H1 (cell line): ENCODE data around the gene CFAP97D2. TPM values are rescaled to one million over a fixed set of nuclear protein-coding genes. Genes with fewer than 3 reads are reported as not detected.

Experiments
- CTCF ChIA-PET: fragments of 300-600 bp; sonication (Branson Sonifier 250); formaldehyde crosslinking; loops from one replicate; lab custom pipeline; 2021; ENCODE audit not compliant: partially characterized antibody; lab: Charles Lee
- POLR2A ChIA-PET: fragments of 300-600 bp; sonication (Branson Sonifier 250); formaldehyde crosslinking; loops from one replicate; lab custom pipeline; 2021; ENCODE audit warnings: inconsistent platforms; ENCODE audit not compliant: partially characterized antibody; lab: Charles Lee
- DNase-seq, 2 experiments: peaks; one replicate each; pipeline versions ENCODE4 v3.0.0 to v3.0.0-alpha.2; 2010 to 2022; ENCODE audit warnings: low spot score in 2 of 2, low read depth in 1 of 2, mixed read lengths in 1 of 2
- FAIRE-seq: peaks from 2 replicates; lab custom pipeline; 2011; peaks lifted over from hg19 to GRCh38; lab: Jason Lieb, UNC
- H2AFZ ChIP-seq: 2 replicates; pipeline ENCODE4 v1.8.1; 2012; ENCODE audit warnings: low read length, inconsistent platforms
- H2AK5ac ChIP-seq: 2 replicates; pipeline ENCODE4 v1.6.1; 2013; ENCODE audit warnings: low read depth, low read length
- H2BK120ac ChIP-seq: replicated peaks from 2 replicates; pipeline ENCODE3; 2013; ENCODE audit warnings: low read depth, low read length, inconsistent platforms
- H2BK12ac ChIP-seq: 2 replicates; pipeline ENCODE4 v1.6.1; 2013; ENCODE audit warnings: low read depth, low read length
- H2BK15ac ChIP-seq: 2 replicates; pipeline ENCODE4 v1.6.1; 2013; ENCODE audit warnings: low read length
- H2BK20ac ChIP-seq: 2 replicates; pipeline ENCODE4 v1.6.1; 2013; ENCODE audit warnings: low read length
- H2BK5ac ChIP-seq: 2 replicates; pipeline ENCODE4 v1.6.1; 2013; ENCODE audit warnings: low read depth, low read length
- H3K14ac ChIP-seq: 2 replicates; pipeline ENCODE4 v1.6.1; 2013; ENCODE audit warnings: inconsistent platforms; ENCODE audit not compliant: insufficient read length
- H3K18ac ChIP-seq: 2 replicates; pipeline ENCODE4 v1.6.1; 2013; ENCODE audit warnings: low read length; ENCODE audit errors: extremely low read depth
- H3K23ac ChIP-seq: 2 replicates; pipeline ENCODE4 v1.6.1; 2013; ENCODE audit warnings: inconsistent platforms; ENCODE audit not compliant: insufficient read length
- H3K23me2 ChIP-seq: 2 replicates; pipeline ENCODE4 v1.6.1; 2013; ENCODE audit warnings: low read depth, low read length
- H3K27ac ChIP-seq: 2 replicates; pipeline ENCODE4 v1.6.1; 2011; ENCODE audit warnings: low read depth, low read length, inconsistent platforms
- H3K27me3 ChIP-seq, 4 experiments: replicated peaks in 1 of 4; 1 replicate in 1 of 4; 2 replicates in 3 of 4; pipeline versions ENCODE4 v1.6.1 to v1.8.1; 2011 to 2013; ENCODE audit warnings: low read length in 3 of 4, mild to moderate bottlenecking in 3 of 4, inconsistent platforms in 2 of 4, mixed read lengths in 2 of 4, moderate library complexity in 1 of 4; ENCODE audit not compliant: control insufficient read depth in 3 of 4, insufficient read depth in 3 of 4; ENCODE audit errors: extremely low read depth in 1 of 4
- H3K36me3 ChIP-seq, 4 experiments: 2 replicates each; pipeline versions ENCODE4 v1.6.1 to v1.8.1; 2011 to 2013; ENCODE audit warnings: mild to moderate bottlenecking in 4 of 4, low read length in 3 of 4, moderate library complexity in 2 of 4, control low read depth in 1 of 4, inconsistent platforms in 1 of 4; ENCODE audit not compliant: insufficient read depth in 4 of 4, control insufficient read depth in 2 of 4
- H3K4ac ChIP-seq: replicated peaks from 2 replicates; pipeline ENCODE3; 2013; ENCODE audit warnings: low read length, low read depth, mixed read lengths, inconsistent platforms; ENCODE audit not compliant: insufficient read length
- H3K4me1 ChIP-seq, 4 experiments: replicated peaks in 1 of 4; 1 replicate in 1 of 4; 2 replicates in 3 of 4; pipeline versions ENCODE4 v1.6.1 to v1.8.1; 2011 to 2013; ENCODE audit warnings: low read length in 3 of 4, inconsistent platforms in 2 of 4, mixed read lengths in 1 of 4; ENCODE audit not compliant: insufficient read depth in 4 of 4, control insufficient read depth in 3 of 4
- H3K4me2 ChIP-seq, 2 experiments: 2 replicates each; pipeline versions ENCODE4 v1.6.1 to v1.8.1; 2011 to 2013; ENCODE audit warnings: low read depth in 2 of 2, low read length in 2 of 2, control low read depth in 1 of 2, inconsistent platforms in 1 of 2, mild to moderate bottlenecking in 1 of 2; ENCODE audit not compliant: insufficient read depth in 1 of 2
- H3K4me3 ChIP-seq, 4 experiments: fragments of 200-600, 300-600 bp in 1 of 4; sonication (generic), shearing (Covaris generic), sonication (Bioruptor Twin) in 1 of 4; 2 replicates each; pipeline versions ENCODE4 v1.5.1 to v1.8.1; 2011 to 2016; ENCODE audit warnings: low read length in 4 of 4, low read depth in 3 of 4, control low read depth in 2 of 4, inconsistent platforms in 2 of 4, mild to moderate bottlenecking in 2 of 4, mixed read lengths in 1 of 4, moderate library complexity in 1 of 4; ENCODE audit not compliant: insufficient read depth in 2 of 4; ENCODE audit errors: extremely low read depth in 1 of 4
- H3K56ac ChIP-seq: replicated peaks from 2 replicates; pipeline ENCODE3; 2013; ENCODE audit warnings: low read depth, mild to moderate bottlenecking, mixed read lengths, low read length, inconsistent platforms; ENCODE audit not compliant: insufficient read length
- H3K79me1 ChIP-seq: 2 replicates; pipeline ENCODE4 v1.6.1; 2013; ENCODE audit warnings: low read depth, low read length, control low read depth
- H3K79me2 ChIP-seq, 2 experiments: 2 replicates each; pipeline versions ENCODE4 v1.6.1 to v1.8.1; 2012 to 2013; ENCODE audit warnings: low read length in 2 of 2, mild to moderate bottlenecking in 2 of 2, inconsistent platforms in 1 of 2; ENCODE audit not compliant: insufficient read depth in 2 of 2, control insufficient read depth in 1 of 2
- H3K9ac ChIP-seq, 4 experiments: replicated peaks in 1 of 4; 1 replicate in 1 of 4; 2 replicates in 3 of 4; pipeline versions ENCODE4 v1.6.1 to v1.8.1; 2011 to 2013; ENCODE audit warnings: low read depth in 3 of 4, low read length in 3 of 4, control low read depth in 2 of 4, mild to moderate bottlenecking in 2 of 4, moderate library complexity in 2 of 4, inconsistent platforms in 1 of 4; ENCODE audit errors: extremely low read depth in 1 of 4
- H3K9me3 ChIP-seq, 2 experiments: 2 replicates each; pipeline versions ENCODE4 v1.6.1 to v1.8.1; 2012 to 2013; ENCODE audit warnings: mild to moderate bottlenecking in 2 of 2, moderate library complexity in 2 of 2, control low read depth in 1 of 2, inconsistent platforms in 1 of 2, low read depth in 1 of 2, low read length in 1 of 2, mixed read lengths in 1 of 2; ENCODE audit not compliant: insufficient read depth in 2 of 2
- H4K20me1 ChIP-seq, 2 experiments: replicated peaks in 1 of 2; 2 replicates each; pipeline versions ENCODE3 to v1.8.1; 2011 to 2013; ENCODE audit warnings: inconsistent platforms in 2 of 2, low read length in 2 of 2, mild to moderate bottlenecking in 1 of 2; ENCODE audit not compliant: insufficient read depth in 2 of 2, control insufficient read depth in 1 of 2
- H4K5ac ChIP-seq: 2 replicates; pipeline ENCODE4 v1.6.1; 2013; ENCODE audit warnings: low read length, low read depth, mixed read lengths, inconsistent platforms; ENCODE audit not compliant: insufficient read length
- H4K8ac ChIP-seq: 2 replicates; pipeline ENCODE4 v1.8.0; 2013; ENCODE audit warnings: mild to moderate bottlenecking, moderate library complexity, low read length, inconsistent platforms; ENCODE audit not compliant: insufficient read depth; ENCODE audit errors: extremely low read depth
- H4K91ac ChIP-seq: replicated peaks from 2 replicates; pipeline ENCODE3; 2013; ENCODE audit warnings: low read length, mixed read lengths, inconsistent platforms; ENCODE audit not compliant: insufficient read length
- BACH1 ChIP-seq: IDR thresholded peaks from 2 replicates; pipeline ENCODE4 v1.6.1; 2012; ENCODE audit warnings: low read length, improper control_type of control experiment
- CTBP2 ChIP-seq: IDR thresholded peaks from 2 replicates; pipeline ENCODE4 v1.7.0; 2011; ENCODE audit warnings: borderline replicate concordance, mild to moderate bottlenecking, moderate library complexity, mixed read lengths, low read length; ENCODE audit not compliant: insufficient read depth, insufficient read length
- FOSL1 ChIP-seq: IDR thresholded peaks from 2 replicates; pipeline ENCODE4 v1.6.1; 2011; ENCODE audit warnings: mild to moderate bottlenecking, low read depth, low read length, moderate library complexity; ENCODE audit not compliant: insufficient read depth
- HDAC6 ChIP-seq: IDR thresholded peaks from one replicate; pipeline ENCODE4 v1.7.1; 2012; ENCODE audit warnings: low read depth, mild to moderate bottlenecking, inconsistent platforms, low read length, moderate library complexity
- JUN ChIP-seq: IDR thresholded peaks from 2 replicates; pipeline ENCODE4 v1.6.1; 2011; ENCODE audit warnings: low read depth, mild to moderate bottlenecking, improper control_type of control experiment, low read length
- KDM1A ChIP-seq: fragments of 200-600, 300-600 bp; sonication (generic); IDR thresholded peaks from 2 replicates; pipeline ENCODE4 v1.7.1; 2016; ENCODE audit warnings: mild to moderate bottlenecking, low read length, borderline replicate concordance
- RAD21 ChIP-seq, 2 experiments: IDR thresholded peaks in 1 of 2; conservative IDR thresholded peaks in 1 of 2; 2 replicates each; pipeline ENCODE4 v1.6.1; 2011; ENCODE audit warnings: low read depth in 2 of 2, low read length in 2 of 2, improper control_type of control experiment in 1 of 2, inconsistent platforms in 1 of 2, mild to moderate bottlenecking in 1 of 2, moderate library complexity in 1 of 2
- SIRT6 ChIP-seq: IDR thresholded peaks from one replicate; pipeline ENCODE4 v1.7.1; 2012; ENCODE audit warnings: low read length, inconsistent platforms
- SRF ChIP-seq: IDR thresholded peaks from 2 replicates; pipeline ENCODE4 v1.6.1; 2011; ENCODE audit warnings: mild to moderate bottlenecking, low read depth, low read length, moderate library complexity
- WGBS, 2 experiments: shearing (Covaris generic) in 1 of 2; methylation state at CpG; one replicate each; pipeline versions ENCODE4 v1.1.6 to v1.1.7; 2013 to 2015; ENCODE audit warnings: low lambda C conversion rate in 2 of 2, mixed read lengths in 2 of 2, inconsistent platforms in 1 of 2, low coverage in 1 of 2, missing lambda C conversion rate in 1 of 2; ENCODE audit not compliant: insufficient replicate concordance in 2 of 2, insufficient coverage in 1 of 2, insufficient read length in 1 of 2; ENCODE audit errors: extremely low coverage in 1 of 2, missing lambda C conversion rate in 1 of 2; 5-methylcytosine and 5-hydroxymethylcytosine counted together
- polyA plus RNA-seq, 7 experiments: library from polyadenylated mRNA; depleted of rRNA in 3 of 7; stranded (reverse) in 5 of 7; unstranded in 2 of 7; fragments of >200 nt in 5 of 7; fragments of 200-250 nt in 2 of 7; gene quantifications; 1 replicate in 5 of 7; 2 replicates in 1 of 7; 4 replicates in 1 of 7; pipeline versions ENCODE4 v1.2.1 to v1.2.3, GENCODE V29; 2011 to 2013; ENCODE audit warnings: missing spikeins in 2 of 7, mixed read lengths in 2 of 7
- total RNA-seq: library from RNA; stranded (reverse); fragmentation: NEBNext Ultra II Directional; extraction: Animal tissue kit (Norgen Biotek cat#: 25700); gene quantifications from 2 replicates; pipeline ENCODE4 v1.2.1, GENCODE V29; 2021
- TF ChIP-seq, protein P1 (sequence below): IDR thresholded peaks from 2 replicates; pipeline ENCODE4 v1.6.1; 2012; ENCODE audit warnings: low read length, inconsistent platforms

Gene CFAP97D2
- total and polyA plus RNA-seq, 2 of the 8 experiments (the other 6 are each of a cell fraction or from before 2014, with no cell fraction given), result not detected

DNA sequence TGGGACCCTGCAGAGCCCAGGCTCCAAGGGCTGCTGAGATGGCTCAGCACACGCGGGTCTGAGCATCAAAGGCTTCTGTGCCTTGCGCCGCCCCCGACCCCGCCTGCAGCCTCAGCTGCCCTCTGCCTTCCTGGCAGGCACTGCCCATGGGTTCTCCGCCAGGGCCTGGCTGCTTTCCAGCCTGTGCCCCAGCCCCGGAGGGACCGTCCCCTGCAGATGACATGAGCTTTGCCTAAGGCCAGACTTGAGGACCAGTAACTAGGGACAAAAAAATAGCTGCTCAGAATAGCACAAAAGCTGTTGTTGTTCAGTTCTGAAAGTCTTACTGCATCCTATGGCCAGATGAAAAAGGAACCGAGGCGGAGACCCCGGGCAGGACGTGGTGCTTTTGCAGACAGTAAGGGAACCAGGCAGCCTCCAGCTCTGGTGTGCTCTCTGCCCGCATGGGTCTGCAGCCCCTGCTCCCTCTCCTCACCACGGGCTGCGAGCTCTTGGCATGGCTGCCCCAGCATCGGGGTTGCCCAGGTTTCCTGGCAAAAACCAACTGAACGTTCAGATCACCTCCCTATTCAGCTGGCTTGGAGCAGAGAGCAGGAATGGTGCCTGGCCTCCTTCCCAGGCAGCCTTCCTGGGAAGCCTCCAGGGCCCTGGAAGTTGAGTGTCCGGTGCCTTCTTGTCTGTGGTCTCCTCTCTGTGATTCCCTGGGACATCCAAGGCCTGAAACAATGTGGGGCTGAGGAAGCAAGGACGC is 12.5 kb upstream of the CFAP97D2 start:
- no peaks in the 10 kb centered on the region for H3K79me2 ChIP-seq
- no peak overlapping the region for H3K18ac ChIP-seq
- no peak overlapping the region for H4K91ac ChIP-seq
- ChIA-PET CTCF (interaction anchor here (1.1 kb wide), 1 partner anchor 12 kb away, joined by 3 read pairs; the partner anchor contains the start of gene CFAP97D2), POLR2A (no interaction called here)
- H4K5ac ChIP-seq, result no peak overlapping the region
- H3K56ac ChIP-seq, result no peak overlapping the region
- no peaks in the 10 kb centered on the region for H4K20me1 ChIP-seq
- no peak for FAIRE-seq
- no peaks in the 10 kb centered on the region for H3K36me3 ChIP-seq
- H2BK5ac ChIP-seq, result no peak overlapping the region
- peak overlapping the region; percentile 4; the same call in 1 of the 2 replicates for H4K8ac ChIP-seq
- H2BK120ac ChIP-seq, result no peak overlapping the region
- 0 out of 4 replicates have a peak, but pooled peaks cover 0 to 3% of the 10 kb centered on the region in 2 experiments for H3K9me3 ChIP-seq
- no peak overlapping the region for H2BK20ac ChIP-seq
- no peak overlapping the region for H3K9ac ChIP-seq
- no peaks in the 10 kb centered on the region for H3K79me1 ChIP-seq
- H3K27me3 ChIP-seq, result peaks cover 0 to 2% (median 0%) of the 10 kb centered on the region in 4 experiments; a peak in 1 of 7 replicates
- DNase-seq, result no peak
- no peak overlapping the region for H3K14ac ChIP-seq
- H3K4me1 ChIP-seq, result no peaks in the 10 kb centered on the region
- no peak overlapping the region for H3K23ac ChIP-seq
- no peaks in the 10 kb centered on the region for H3K23me2 ChIP-seq
- no peak overlapping the region for H2AFZ ChIP-seq
- no peak overlapping the region for H3K27ac ChIP-seq
- no peak overlapping the region for H2AK5ac ChIP-seq
- H3K4ac ChIP-seq, result no peak overlapping the region
- no peak overlapping the region for H2BK12ac ChIP-seq
- no peak overlapping the region for H3K4me3 ChIP-seq
- whole genome bisulfite sequencing, 2 experiments, result 92% methylated on average over 20 of the region's 20 CpGs; no CpG with 5 or more reads in 1 of the 2 experiments
- no peak overlapping the region for H2BK15ac ChIP-seq
- H3K4me2 ChIP-seq, result no peak overlapping the region
- TF ChIP-seq FOSL1 (no peak), SRF (no peak), JUN (no peak), KDM1A (no peak), CTBP2 (no peak), BACH1 (no peak), SIRT6 (no peak), HDAC6 (no peak), RAD21 (IDR thresholded peaks at IDR 0.05 in 1 of 2, conservative IDR thresholded peaks at IDR 0.05 in 1 of 2; ENCODE audit: low read depth in 2 of 2, low read length in 2 of 2) (no peak)
- TF ChIP-seq, protein P1, sequence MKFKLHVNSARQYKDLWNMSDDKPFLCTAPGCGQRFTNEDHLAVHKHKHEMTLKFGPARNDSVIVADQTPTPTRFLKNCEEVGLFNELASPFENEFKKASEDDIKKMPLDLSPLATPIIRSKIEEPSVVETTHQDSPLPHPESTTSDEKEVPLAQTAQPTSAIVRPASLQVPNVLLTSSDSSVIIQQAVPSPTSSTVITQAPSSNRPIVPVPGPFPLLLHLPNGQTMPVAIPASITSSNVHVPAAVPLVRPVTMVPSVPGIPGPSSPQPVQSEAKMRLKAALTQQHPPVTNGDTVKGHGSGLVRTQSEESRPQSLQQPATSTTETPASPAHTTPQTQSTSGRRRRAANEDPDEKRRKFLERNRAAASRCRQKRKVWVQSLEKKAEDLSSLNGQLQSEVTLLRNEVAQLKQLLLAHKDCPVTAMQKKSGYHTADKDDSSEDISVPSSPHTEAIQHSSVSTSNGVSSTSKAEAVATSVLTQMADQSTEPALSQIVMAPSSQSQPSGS, result no peak
